ENCODE measurements around the gene KRTAP12-3. TPM values are rescaled to one million over a fixed set of nuclear protein-coding genes. Genes with fewer than 3 reads are reported as not detected.

KRTAP12-3 gene
- polyA plus RNA-seq, 1 of the 3 experiments (the other 2 are of a cell fraction), result not detected

DNA sequence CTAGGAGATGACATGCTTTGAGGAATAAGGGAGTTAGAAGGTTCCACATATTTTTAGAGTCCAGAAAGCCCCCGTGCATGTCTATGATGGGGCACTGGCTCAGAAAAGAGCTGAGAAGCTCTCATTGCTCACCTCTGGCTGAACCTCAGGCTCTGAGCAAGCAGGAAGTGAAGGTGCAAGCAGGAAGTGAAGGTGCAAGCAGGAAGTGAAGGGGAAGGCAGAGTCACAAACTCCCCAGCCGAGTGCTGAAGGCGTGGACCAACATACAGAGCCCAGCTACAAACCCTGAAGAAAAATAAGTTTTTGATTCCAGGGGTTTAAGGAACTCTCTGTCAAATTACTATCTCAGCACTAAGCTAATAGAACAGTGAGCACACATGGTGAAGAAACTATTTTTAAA is 38.8 kb upstream of the KRTAP12-3 start:
- peaks cover 0 to 3% of the 10 kb centered on the region in 2 experiments for H3K36me3 ChIP-seq (replicated peaks in 1 of 2; ENCODE audit: control insufficient read depth in 1 of 2, insufficient read depth in 2 of 2, low read length in 1 of 2)
- ChIA-PET CTCF (interaction anchor here (2.8 kb wide), 1 partner anchor 174 kb away, joined by 11 read pairs; no protein-coding TSS in a partner anchor), POLR2A (no interaction called here)
- peaks cover 34% of the 10 kb centered on the region for H3K27me3 ChIP-seq (ENCODE audit: insufficient read depth)
- no peaks in the 10 kb centered on the region for H3F3A ChIP-seq (replicated peaks; ENCODE audit: insufficient read depth)
- no peaks in the 10 kb centered on the region for H3K9me2 ChIP-seq
- no peaks in the 10 kb centered on the region for H3K79me2 ChIP-seq (ENCODE audit: insufficient read depth)
- no peak overlapping the region for H2AFZ ChIP-seq (ENCODE audit: low read depth)
- H3K4me3 ChIP-seq (ENCODE audit: low read depth in 2 of 2, low read length in 1 of 2), result no peak overlapping the region
- TF ChIP-seq TAF1 (IDR thresholded peaks at IDR 0.05; ENCODE audit: borderline replicate concordance, low read depth, low read length) (no peak), SMC3 (IDR thresholded peaks at IDR 0.05; ENCODE audit: low read depth, low read length) (no peak), EZH2phosphoT487 (IDR thresholded peaks at IDR 0.05; ENCODE audit: borderline replicate concordance, low read depth) (no peak), NRF1 (IDR thresholded peaks at IDR 0.05; ENCODE audit: low read depth, low read length) (no peak)
- H3K4me2 ChIP-seq, result no peak overlapping the region
- H3K9me3 ChIP-seq, result peaks cover 14% of the 10 kb centered on the region
- no peak overlapping the region for H3K27ac ChIP-seq (ENCODE audit: low read depth in 2 of 2, low read length in 1 of 2)
- H3K4me1 ChIP-seq (ENCODE audit: control insufficient read depth in 1 of 2, insufficient read depth in 2 of 2, low read depth in 1 of 2, low read length in 1 of 2), result no peaks in the 10 kb centered on the region
- H4K20me1 ChIP-seq (ENCODE audit: insufficient read depth), result no peaks in the 10 kb centered on the region
- WGBS (ENCODE audit: low lambda C conversion rate), result 3% methylated on average over 3 of the region's 3 CpGs
- H3K9ac ChIP-seq, result no peak overlapping the region
- no peak for DNase-seq

DNA sequence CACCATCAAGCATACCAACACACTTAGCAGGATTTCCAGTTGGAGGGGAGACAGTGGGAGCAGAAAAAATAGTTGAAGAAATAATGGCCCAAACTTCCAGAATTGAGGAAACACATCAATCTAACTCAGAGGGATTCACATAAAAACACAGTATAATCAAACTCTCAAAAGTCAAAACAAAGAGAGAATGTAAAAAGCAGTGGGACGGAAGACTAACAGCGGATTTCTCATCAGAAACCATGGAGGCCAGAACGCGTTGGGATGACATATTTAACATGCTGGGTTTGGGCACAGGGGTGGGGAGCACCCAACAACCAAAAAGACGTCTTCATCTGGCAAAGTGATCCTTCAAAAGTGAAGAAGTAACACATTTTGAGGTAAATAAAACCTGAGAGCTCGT is 37.8 kb upstream of the KRTAP12-3 start:
- TF ChIP-seq, protein P1, sequence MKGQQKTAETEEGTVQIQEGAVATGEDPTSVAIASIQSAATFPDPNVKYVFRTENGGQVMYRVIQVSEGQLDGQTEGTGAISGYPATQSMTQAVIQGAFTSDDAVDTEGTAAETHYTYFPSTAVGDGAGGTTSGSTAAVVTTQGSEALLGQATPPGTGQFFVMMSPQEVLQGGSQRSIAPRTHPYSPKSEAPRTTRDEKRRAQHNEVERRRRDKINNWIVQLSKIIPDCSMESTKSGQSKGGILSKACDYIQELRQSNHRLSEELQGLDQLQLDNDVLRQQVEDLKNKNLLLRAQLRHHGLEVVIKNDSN (IDR thresholded peaks at IDR 0.05; ENCODE audit: borderline replicate concordance, low read depth), result no peak
- TF ChIP-seq, protein P2, sequence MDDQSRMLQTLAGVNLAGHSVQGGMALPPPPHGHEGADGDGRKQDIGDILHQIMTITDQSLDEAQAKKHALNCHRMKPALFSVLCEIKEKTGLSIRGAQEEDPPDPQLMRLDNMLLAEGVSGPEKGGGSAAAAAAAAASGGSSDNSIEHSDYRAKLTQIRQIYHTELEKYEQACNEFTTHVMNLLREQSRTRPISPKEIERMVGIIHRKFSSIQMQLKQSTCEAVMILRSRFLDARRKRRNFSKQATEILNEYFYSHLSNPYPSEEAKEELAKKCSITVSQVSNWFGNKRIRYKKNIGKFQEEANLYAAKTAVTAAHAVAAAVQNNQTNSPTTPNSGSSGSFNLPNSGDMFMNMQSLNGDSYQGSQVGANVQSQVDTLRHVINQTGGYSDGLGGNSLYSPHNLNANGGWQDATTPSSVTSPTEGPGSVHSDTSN (IDR thresholded peaks at IDR 0.05), result no peak
- TF ChIP-seq, protein P3, sequence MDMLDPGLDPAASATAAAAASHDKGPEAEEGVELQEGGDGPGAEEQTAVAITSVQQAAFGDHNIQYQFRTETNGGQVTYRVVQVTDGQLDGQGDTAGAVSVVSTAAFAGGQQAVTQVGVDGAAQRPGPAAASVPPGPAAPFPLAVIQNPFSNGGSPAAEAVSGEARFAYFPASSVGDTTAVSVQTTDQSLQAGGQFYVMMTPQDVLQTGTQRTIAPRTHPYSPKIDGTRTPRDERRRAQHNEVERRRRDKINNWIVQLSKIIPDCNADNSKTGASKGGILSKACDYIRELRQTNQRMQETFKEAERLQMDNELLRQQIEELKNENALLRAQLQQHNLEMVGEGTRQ (IDR thresholded peaks at IDR 0.05; ENCODE audit: borderline replicate concordance, low read depth, low read length), result no peak
- no peak for TF ChIP-seq YY1 (IDR thresholded peaks at IDR 0.05; ENCODE audit: low read depth)
- no peak for TF ChIP-seq FOXM1 (IDR thresholded peaks at IDR 0.05; ENCODE audit: low read depth)
- TF ChIP-seq EP300 (IDR thresholded peaks at IDR 0.05; ENCODE audit: borderline replicate concordance in 1 of 2, low read depth in 1 of 2, low read length in 1 of 2), result no peak
- TF ChIP-seq TAF1 (IDR thresholded peaks at IDR 0.05; ENCODE audit: borderline replicate concordance, low read depth, low read length), result no peak
- TF ChIP-seq NFIC (IDR thresholded peaks at IDR 0.05; ENCODE audit: borderline replicate concordance), result no peak
- no peak for TF ChIP-seq RAD21 (IDR thresholded peaks at IDR 0.05; ENCODE audit: low read length)
- no peak for TF ChIP-seq GABPA (IDR thresholded peaks at IDR 0.05; ENCODE audit: low read depth)
- no peak for TF ChIP-seq CHD2 (IDR thresholded peaks at IDR 0.05; ENCODE audit: low read length, partially characterized antibody)
- TF ChIP-seq RXRA (IDR thresholded peaks at IDR 0.05; ENCODE audit: borderline replicate concordance, low read depth), result no peak
- no peak for TF ChIP-seq SMC3 (IDR thresholded peaks at IDR 0.05; ENCODE audit: low read depth, low read length)
- no peak for TF ChIP-seq JUND (IDR thresholded peaks at IDR 0.05)
- Histone ChIP-seq H3K27me3 (ENCODE audit: insufficient read depth) (peaks cover 24% of the 10 kb centered on the region), H2AFZ (ENCODE audit: low read depth) (no peak overlapping the region), H4K20me1 (ENCODE audit: insufficient read depth) (no peaks in the 10 kb centered on the region), H3K4me1 (ENCODE audit: control insufficient read depth in 1 of 2, insufficient read depth in 2 of 2, low read depth in 1 of 2, low read length in 1 of 2) (no peaks in the 10 kb centered on the region), H3K79me2 (ENCODE audit: insufficient read depth) (no peaks in the 10 kb centered on the region), H3K9me3 (peaks cover 18% of the 10 kb centered on the region), H3K4me2 (no peak overlapping the region), H3K9me2 (no peaks in the 10 kb centered on the region), H3K36me3 (replicated peaks in 1 of 2; ENCODE audit: control insufficient read depth in 1 of 2, insufficient read depth in 2 of 2, low read length in 1 of 2) (peaks cover 0 to 3% of the 10 kb centered on the region in 2 experiments), H3K9ac (no peak overlapping the region), H3K4me3 (ENCODE audit: low read depth in 2 of 2, low read length in 1 of 2) (no peak overlapping the region), H3F3A (replicated peaks; ENCODE audit: insufficient read depth) (no peaks in the 10 kb centered on the region), H3K27ac (ENCODE audit: low read depth in 2 of 2, low read length in 1 of 2) (no peak overlapping the region)
- no peak for DNase-seq
- 10% methylated on average over 6 of the region's 6 CpGs for WGBS (ENCODE audit: low lambda C conversion rate)
- ChIA-PET POLR2A (no interaction called here), CTCF (interaction anchor here (0.7 to 2.8 kb wide), 2 partner anchors 8 to 173 kb away, joined by 3 to 11 read pairs; partner anchors contain the start of gene KRTAP10-8)

Measured in SK-N-SH (cell line).